Measurements from ENCODE around the gene AMBRA1. TPM values are rescaled to one million over a fixed set of nuclear protein-coding genes. Genes with fewer than 3 reads are reported as not detected.

The AMBRA1 gene
- total and polyA plus RNA-seq, 2 experiments from 2014 or later, result 10.5 to 52.7 TPM

GRCh38 chr11:46514370-46514769, 79.5 kb downstream of the AMBRA1 start:
- H3K27ac ChIP-seq, result peak overlapping the region; percentile 47
- no peaks in the 10 kb centered on the region for H3K36me3 ChIP-seq
- no peaks in the 10 kb centered on the region for H3K9me3 ChIP-seq (ENCODE audit: low read depth)
- H3K4me1 ChIP-seq (ENCODE audit: low read depth), result peaks cover 6% of the 10 kb centered on the region
- H3K27me3 ChIP-seq, result no peaks in the 10 kb centered on the region
- H3K4me3 ChIP-seq, result no peak overlapping the region
- no peak for DNase-seq (ENCODE audit: low read depth in 1 of 2, low spot score in 1 of 2)
- no peak for TF ChIP-seq CTCF (IDR thresholded peaks at IDR 0.05; ENCODE audit: low read depth, low read length)

- DNase-seq (ENCODE audit: low read depth in 1 of 2, low spot score in 1 of 2), result peak; percentile 57
- Histone ChIP-seq H3K27me3 (no peaks in the 10 kb centered on the region), H3K4me3 (no peak overlapping the region), H3K4me1 (ENCODE audit: low read depth) (peaks cover 6% of the 10 kb centered on the region), H3K27ac (peak overlapping the region; percentile 47), H3K36me3 (no peaks in the 10 kb centered on the region), H3K9me3 (ENCODE audit: low read depth) (no peaks in the 10 kb centered on the region)
- TF ChIP-seq CTCF (IDR thresholded peaks at IDR 0.05; ENCODE audit: low read depth, low read length), result no peak
Measured at GRCh38 chr11:46513934-46514342, 79.9 kb downstream of the AMBRA1 start.

GRCh38 chr11:46512261-46512881, 81.5 kb downstream of the AMBRA1 start:
- Histone ChIP-seq H3K36me3 (no peaks in the 10 kb centered on the region), H3K27ac (no peak overlapping the region), H3K9me3 (ENCODE audit: low read depth) (no peaks in the 10 kb centered on the region), H3K4me1 (ENCODE audit: low read depth) (no peaks in the 10 kb centered on the region), H3K27me3 (no peaks in the 10 kb centered on the region), H3K4me3 (no peak overlapping the region)
- no peak for DNase-seq (ENCODE audit: low read depth in 1 of 2, low spot score in 1 of 2)
- TF ChIP-seq CTCF (IDR thresholded peaks at IDR 0.05; ENCODE audit: low read depth, low read length), result no peak

- no peak for TF ChIP-seq CTCF (IDR thresholded peaks at IDR 0.05; ENCODE audit: low read depth, low read length)
- Histone ChIP-seq H3K27ac (no peak overlapping the region), H3K36me3 (no peaks in the 10 kb centered on the region), H3K4me1 (ENCODE audit: low read depth) (peaks cover 3% of the 10 kb centered on the region), H3K4me3 (no peak overlapping the region), H3K27me3 (no peaks in the 10 kb centered on the region), H3K9me3 (ENCODE audit: low read depth) (no peaks in the 10 kb centered on the region)
- DNase-seq (ENCODE audit: low read depth in 1 of 2, low spot score in 1 of 2), result no peak
Measured at GRCh38 chr11:46511342-46511741, 82.5 kb downstream of the AMBRA1 start.

- TF ChIP-seq CTCF (IDR thresholded peaks at IDR 0.05; ENCODE audit: low read depth, low read length), result no peak
- H3K4me1 ChIP-seq (ENCODE audit: low read depth), result peaks cover 15% of the 10 kb centered on the region
- no peak overlapping the region for H3K27ac ChIP-seq
- no peak for DNase-seq (ENCODE audit: low read depth in 1 of 2, low spot score in 1 of 2)
- H3K4me3 ChIP-seq, result no peak overlapping the region
- H3K9me3 ChIP-seq (ENCODE audit: low read depth), result no peaks in the 10 kb centered on the region
- no peaks in the 10 kb centered on the region for H3K27me3 ChIP-seq
- no peaks in the 10 kb centered on the region for H3K36me3 ChIP-seq
Measured at GRCh38 chr11:46508360-46508759, 85.5 kb downstream of the AMBRA1 start.

Data from cardiac muscle cell (in vitro differentiated cells and primary cell).